H1 (cell line): Measurements from ENCODE around the gene DKC1. TPM values are rescaled to one million over a fixed set of nuclear protein-coding genes. Genes with fewer than 3 reads are reported as not detected.

Experiments
- CBX5 ChIP-seq: fragments of 300-800, 300-1000 bp; sonication (generic); IDR thresholded peaks from 2 replicates; pipeline ENCODE4 v1.7.1; 2016; ENCODE audit warnings: antibody characterized with exemption, low read length, low read depth
- CBX8 ChIP-seq: fragments of 300-800, 300-1000 bp; sonication (generic); IDR thresholded peaks from 2 replicates; pipeline ENCODE4 v1.7.1; 2016; ENCODE audit warnings: low read depth, low read length, borderline replicate concordance
- SAP30 ChIP-seq: fragments of 300-600 bp; sonication (generic); IDR thresholded peaks from 2 replicates; pipeline ENCODE4 v1.7.1; 2012; ENCODE audit warnings: low read length, moderate library complexity, mild to moderate bottlenecking, inconsistent platforms; ENCODE audit not compliant: insufficient read depth, insufficient replicate concordance
- TAF1 ChIP-seq: IDR thresholded peaks from 2 replicates; pipeline ENCODE4 v1.6.1; 2011; ENCODE audit warnings: mild to moderate bottlenecking, low read depth, low read length
- TCF12 ChIP-seq: IDR thresholded peaks from 2 replicates; pipeline ENCODE4 v1.6.1; 2011; ENCODE audit warnings: low read depth, mild to moderate bottlenecking, low read length
- polyA plus RNA-seq, 7 experiments: library from polyadenylated mRNA; depleted of rRNA in 3 of 7; stranded (reverse) in 5 of 7; unstranded in 2 of 7; fragments of >200 nt in 5 of 7; fragments of 200-250 nt in 2 of 7; gene quantifications; 1 replicate in 5 of 7; 2 replicates in 1 of 7; 4 replicates in 1 of 7; pipeline versions ENCODE4 v1.2.1 to v1.2.3, GENCODE V29; 2011 to 2013; ENCODE audit warnings: missing spikeins in 2 of 7, mixed read lengths in 2 of 7
- total RNA-seq: library from RNA; stranded (reverse); fragmentation: NEBNext Ultra II Directional; extraction: Animal tissue kit (Norgen Biotek cat#: 25700); gene quantifications from 2 replicates; pipeline ENCODE4 v1.2.1, GENCODE V29; 2021
- TF ChIP-seq, protein P1 (sequence below): IDR thresholded peaks from 2 replicates; pipeline ENCODE4 v1.6.1; 2011; ENCODE audit warnings: low read length, improper control_type of control experiment

The DKC1 gene
- total and polyA plus RNA-seq, 2 of the 8 experiments (the other 6 are each of a cell fraction or from before 2014, with no cell fraction given) = 65.6 to 143 TPM

DNA sequence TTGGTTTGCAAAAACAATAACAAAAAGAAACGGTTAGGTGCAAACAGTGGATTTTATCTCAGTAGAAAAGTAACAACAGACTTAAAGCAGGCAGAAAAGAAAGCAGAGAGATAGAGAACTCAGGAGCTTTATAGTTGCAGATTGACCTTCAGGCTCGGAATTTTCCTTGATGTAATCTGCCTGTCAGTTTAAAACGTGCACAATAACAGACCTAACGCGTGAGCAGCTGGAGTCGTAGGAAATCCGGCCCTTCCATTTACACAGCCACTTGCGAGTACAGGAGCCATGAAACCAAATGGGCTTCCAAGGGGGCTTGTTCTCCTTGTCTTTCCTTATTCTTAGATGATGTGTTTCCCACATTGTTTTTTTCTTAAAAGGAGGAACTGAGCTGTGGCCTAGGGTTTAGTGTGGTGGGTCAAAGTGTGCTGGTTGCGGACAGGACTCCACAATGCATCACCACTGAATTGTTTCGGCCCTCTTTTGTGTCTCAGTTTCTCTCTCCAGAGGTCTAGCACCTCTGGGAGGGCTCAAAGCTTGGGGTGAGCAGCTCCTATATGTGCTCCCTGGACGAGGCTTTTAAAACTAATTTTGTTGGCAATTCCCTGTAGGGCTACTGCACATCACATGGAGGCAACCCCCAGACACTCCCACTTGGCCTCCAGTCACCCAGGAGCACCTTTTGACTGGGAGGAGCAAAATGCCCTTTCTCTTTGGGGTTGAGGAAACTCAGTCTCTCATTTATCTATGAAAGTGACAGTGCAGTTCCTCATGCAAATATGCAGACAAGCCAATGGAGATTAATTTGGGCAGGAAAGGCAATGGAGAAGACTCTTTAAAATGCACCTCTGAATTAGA lies 56.5 kb downstream of the DKC1 start (continued):
- TF ChIP-seq CBX5 (no peak), TCF12 (no peak), CBX8 (no peak), SAP30 (no peak), TAF1 (no peak)
- TF ChIP-seq, protein P1, sequence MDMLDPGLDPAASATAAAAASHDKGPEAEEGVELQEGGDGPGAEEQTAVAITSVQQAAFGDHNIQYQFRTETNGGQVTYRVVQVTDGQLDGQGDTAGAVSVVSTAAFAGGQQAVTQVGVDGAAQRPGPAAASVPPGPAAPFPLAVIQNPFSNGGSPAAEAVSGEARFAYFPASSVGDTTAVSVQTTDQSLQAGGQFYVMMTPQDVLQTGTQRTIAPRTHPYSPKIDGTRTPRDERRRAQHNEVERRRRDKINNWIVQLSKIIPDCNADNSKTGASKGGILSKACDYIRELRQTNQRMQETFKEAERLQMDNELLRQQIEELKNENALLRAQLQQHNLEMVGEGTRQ = no peak
- TF ChIP-seq, all 59 proteins: peak for 0
